Measurements from ENCODE around the gene ESR1. TPM values are rescaled to one million over a fixed set of nuclear protein-coding genes. Genes with fewer than 3 reads are reported as not detected.

The ESR1 gene
- polyA plus RNA-seq, 3 donors, result 0.12 to 0.24 (median 0.23) TPM

DNA sequence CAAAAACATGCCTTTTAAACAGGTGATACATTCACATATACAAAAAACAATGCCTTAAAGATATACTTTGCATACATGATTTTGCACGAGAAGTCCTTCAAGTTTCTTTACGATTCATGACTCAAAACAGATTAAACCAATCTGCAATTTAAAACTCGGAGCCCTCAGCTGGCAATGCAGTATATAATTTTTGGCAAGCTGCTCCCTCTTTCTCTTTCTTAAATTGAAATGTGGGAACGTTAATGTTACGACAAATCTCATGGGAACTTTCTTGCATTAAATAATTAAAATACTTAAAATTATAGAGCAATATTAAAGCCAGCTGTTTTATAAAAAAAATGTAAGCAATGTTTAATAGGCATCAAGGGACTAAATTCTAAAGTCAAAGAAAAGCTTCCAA, 334.6 kb downstream of the ESR1 start:
- TF ChIP-seq, protein P1, sequence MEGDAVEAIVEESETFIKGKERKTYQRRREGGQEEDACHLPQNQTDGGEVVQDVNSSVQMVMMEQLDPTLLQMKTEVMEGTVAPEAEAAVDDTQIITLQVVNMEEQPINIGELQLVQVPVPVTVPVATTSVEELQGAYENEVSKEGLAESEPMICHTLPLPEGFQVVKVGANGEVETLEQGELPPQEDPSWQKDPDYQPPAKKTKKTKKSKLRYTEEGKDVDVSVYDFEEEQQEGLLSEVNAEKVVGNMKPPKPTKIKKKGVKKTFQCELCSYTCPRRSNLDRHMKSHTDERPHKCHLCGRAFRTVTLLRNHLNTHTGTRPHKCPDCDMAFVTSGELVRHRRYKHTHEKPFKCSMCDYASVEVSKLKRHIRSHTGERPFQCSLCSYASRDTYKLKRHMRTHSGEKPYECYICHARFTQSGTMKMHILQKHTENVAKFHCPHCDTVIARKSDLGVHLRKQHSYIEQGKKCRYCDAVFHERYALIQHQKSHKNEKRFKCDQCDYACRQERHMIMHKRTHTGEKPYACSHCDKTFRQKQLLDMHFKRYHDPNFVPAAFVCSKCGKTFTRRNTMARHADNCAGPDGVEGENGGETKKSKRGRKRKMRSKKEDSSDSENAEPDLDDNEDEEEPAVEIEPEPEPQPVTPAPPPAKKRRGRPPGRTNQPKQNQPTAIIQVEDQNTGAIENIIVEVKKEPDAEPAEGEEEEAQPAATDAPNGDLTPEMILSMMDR (IDR thresholded peaks at IDR 0.05), result no peak
- peaks cover 62 to 66% of the 10 kb centered on the region in 2 donors for H3K36me3 Mint-ChIP-seq
- WGBS (ENCODE audit: insufficient coverage), result 100% methylated on average over 2 of the region's 5 CpGs
- Histone ChIP-seq H3K4me3 (replicated peaks in 1 of 3; ENCODE audit: low read depth in 2 of 3, low read length in 3 of 3) (no peak overlapping the region), H3K79me2 (ENCODE audit: insufficient read depth, low read length) (no peaks in the 10 kb centered on the region), H3K27ac (ENCODE audit: low read depth in 1 of 2, low read length in 2 of 2) (no peak overlapping the region), H3K27me3 (ENCODE audit: control insufficient read depth in 2 of 2, insufficient read depth in 2 of 2, low read length in 2 of 2) (no peaks in the 10 kb centered on the region), H3K36me3 (replicated peaks in 1 of 2; ENCODE audit: control insufficient read depth in 1 of 2, insufficient read depth in 2 of 2, low read length in 2 of 2) (peaks cover 21 to 79% of the 10 kb centered on the region in 2 donors), H2AFZ (ENCODE audit: insufficient read depth, low read depth, low read length, poor library complexity, severe bottlenecking) (no peak overlapping the region), H4K20me1 (ENCODE audit: insufficient read depth, low read length) (no peaks in the 10 kb centered on the region), H3K9me3 (replicated peaks in 1 of 2; ENCODE audit: control insufficient read depth in 1 of 2, insufficient read depth in 1 of 2, low read length in 2 of 2) (no peaks in the 10 kb centered on the region), H3K4me1 (ENCODE audit: control insufficient read depth in 1 of 2, insufficient read depth in 2 of 2, low read length in 2 of 2) (no peaks in the 10 kb centered on the region), H3K9ac (ENCODE audit: insufficient read depth, low read length, poor library complexity, severe bottlenecking) (no peak overlapping the region), H3K4me2 (replicated peaks; ENCODE audit: extremely low read depth, low read length, poor library complexity, severe bottlenecking) (no peak overlapping the region)
- intact Hi-C loops (cut with micrococcal nuclease), result no loop called here
- DNase-seq, result no peak
- no peaks in the 10 kb centered on the region for H3K27me3 Mint-ChIP-seq (ENCODE audit: low read depth in 3 of 3)
- no peaks in the 10 kb centered on the region for H3K9me3 Mint-ChIP-seq
- no peak overlapping the region for H3K27ac Mint-ChIP-seq
- no peaks in the 10 kb centered on the region for H3K4me1 Mint-ChIP-seq
- H3K4me3 Mint-ChIP-seq, result no peak overlapping the region

- H3K79me2 ChIP-seq (ENCODE audit: insufficient read depth, low read length), result no peaks in the 10 kb centered on the region
- peaks cover 34 to 82% of the 10 kb centered on the region in 2 donors for H3K36me3 ChIP-seq (replicated peaks in 1 of 2; ENCODE audit: control insufficient read depth in 1 of 2, insufficient read depth in 2 of 2, low read length in 2 of 2)
- H3K9me3 Mint-ChIP-seq, result no peaks in the 10 kb centered on the region
- H3K36me3 Mint-ChIP-seq, result peaks cover 67 to 71% of the 10 kb centered on the region in 2 donors
- H3K4me1 ChIP-seq (ENCODE audit: control insufficient read depth in 1 of 2, insufficient read depth in 2 of 2, low read length in 2 of 2), result no peaks in the 10 kb centered on the region
- H3K27ac Mint-ChIP-seq, result no peak overlapping the region
- no peaks in the 10 kb centered on the region for H3K27me3 Mint-ChIP-seq (ENCODE audit: low read depth in 3 of 3)
- H3K4me2 ChIP-seq (replicated peaks; ENCODE audit: extremely low read depth, low read length, poor library complexity, severe bottlenecking), result no peak overlapping the region
- no peaks in the 10 kb centered on the region for H3K27me3 ChIP-seq (ENCODE audit: control insufficient read depth in 2 of 2, insufficient read depth in 2 of 2, low read length in 2 of 2)
- no peaks in the 10 kb centered on the region for H3K4me1 Mint-ChIP-seq
- TF ChIP-seq, protein P1 (IDR thresholded peaks at IDR 0.05), result no peak
- H3K4me3 ChIP-seq (replicated peaks in 1 of 3; ENCODE audit: low read depth in 2 of 3, low read length in 3 of 3), result no peak overlapping the region
- H4K20me1 ChIP-seq (ENCODE audit: insufficient read depth, low read length), result no peaks in the 10 kb centered on the region
- H3K9me3 ChIP-seq (replicated peaks in 1 of 2; ENCODE audit: control insufficient read depth in 1 of 2, insufficient read depth in 1 of 2, low read length in 2 of 2), result no peaks in the 10 kb centered on the region
- 97% methylated on average over 10 of the region's 11 CpGs for WGBS (ENCODE audit: insufficient coverage)
- DNase-seq, result no peak
- no peak overlapping the region for H3K4me3 Mint-ChIP-seq
- intact Hi-C loops (cut with micrococcal nuclease), result no loop called here
- H3K27ac ChIP-seq (ENCODE audit: low read depth in 1 of 2, low read length in 2 of 2), result no peak overlapping the region
- no peak overlapping the region for H3K9ac ChIP-seq (ENCODE audit: insufficient read depth, low read length, poor library complexity, severe bottlenecking)
- H2AFZ ChIP-seq (ENCODE audit: insufficient read depth, low read depth, low read length, poor library complexity, severe bottlenecking), result no peak overlapping the region
Measured at GRCh38 chr6:152143359-152143758, 335.9 kb downstream of the ESR1 start.

Data from CD14-positive monocyte (primary cell).